Peyer's patch (tissue), 4 donors: ENCODE results near the gene MARCHF11. TPM values are rescaled to one million over a fixed set of nuclear protein-coding genes. Genes with fewer than 3 reads are reported as not detected.

Source experiments
- DNase-seq, 3 donors: peaks; one replicate each; pipeline ENCODE4 v3.0.0-alpha.2; 2017 to 2019
- H3K27ac ChIP-seq, 4 donors: fragments of 200-600 bp; sonication (generic); one replicate each; pipeline ENCODE4 v1.5.1; 2016 to 2019
- H3K27me3 ChIP-seq, 2 donors: fragments of 200-600 bp; sonication (generic); one replicate each; pipeline ENCODE4 v1.5.1; 2019
- H3K36me3 ChIP-seq, 3 donors: fragments of 200-600 bp; sonication (generic); one replicate each; pipeline ENCODE4 v1.5.1; 2016 to 2019
- H3K4me1 ChIP-seq, 4 donors: fragments of 200-600 bp; sonication (generic); one replicate each; pipeline ENCODE4 v1.5.1; 2016 to 2019
- H3K4me3 ChIP-seq, 4 donors: fragments of 200-600 bp; sonication (generic); 1 replicate in 3 of 4; 2 replicates in 1 of 4; pipeline ENCODE4 v1.5.1; 2016 to 2019; ENCODE audit warnings: mild to moderate bottlenecking in 1 of 4
- H3K9me3 ChIP-seq, 4 donors: fragments of 200-600 bp; sonication (generic); one replicate each; pipeline ENCODE4 v1.5.1; 2016 to 2019; ENCODE audit warnings: mild to moderate bottlenecking in 1 of 4
- CTCF ChIP-seq, 6 experiments: fragments of 450-650 bp in 4 of 6; fragments of 200-600 bp in 2 of 6; sonication (generic) in 1 of 6; IDR thresholded peaks; one replicate each; pipeline ENCODE4 v1.5.1; 2017 to 2019; ENCODE audit warnings: antibody characterized with exemption in 6 of 6, mild to moderate bottlenecking in 3 of 6, moderate library complexity in 1 of 6
- POLR2A ChIP-seq, 2 donors: fragments of 450-650 bp; IDR thresholded peaks; one replicate each; pipeline ENCODE4 v1.5.1; 2017; ENCODE audit warnings: antibody characterized with exemption in 2 of 2, mild to moderate bottlenecking in 2 of 2, moderate library complexity in 2 of 2
- total RNA-seq, 4 donors: library from RNA; depleted of rRNA; stranded (reverse); fragments of >200 nt; gene quantifications; one replicate each; pipeline ENCODE4 v1.1.0, GENCODE V29; 2016

MARCHF11 gene
- total RNA-seq, 4 donors from 2014 or later: not detected

GRCh38 chr5:16051246-16051755 lies 128.3 kb downstream of the MARCHF11 start:
- TF ChIP-seq POLR2A (IDR thresholded peaks at IDR 0.05): no peak
- no peak for TF ChIP-seq CTCF (IDR thresholded peaks at IDR 0.05)
- no peaks in the 10 kb centered on the region for H3K36me3 ChIP-seq
- no peak overlapping the region for H3K4me3 ChIP-seq
- no peak overlapping the region for H3K27ac ChIP-seq
- no peaks in the 10 kb centered on the region for H3K27me3 ChIP-seq
- H3K9me3 ChIP-seq: no peaks in the 10 kb centered on the region
- H3K4me1 ChIP-seq: no peaks in the 10 kb centered on the region
- DNase-seq: no peak

- Histone ChIP-seq H3K27me3 (no peaks in the 10 kb centered on the region), H3K36me3 (no peaks in the 10 kb centered on the region)
- TF ChIP-seq POLR2A (IDR thresholded peaks at IDR 0.05): no peak
- TF ChIP-seq CTCF (IDR thresholded peaks at IDR 0.05): no peak
Measured at GRCh38 chr5:16050414-16050813, 129.2 kb downstream of the MARCHF11 start.

DNA sequence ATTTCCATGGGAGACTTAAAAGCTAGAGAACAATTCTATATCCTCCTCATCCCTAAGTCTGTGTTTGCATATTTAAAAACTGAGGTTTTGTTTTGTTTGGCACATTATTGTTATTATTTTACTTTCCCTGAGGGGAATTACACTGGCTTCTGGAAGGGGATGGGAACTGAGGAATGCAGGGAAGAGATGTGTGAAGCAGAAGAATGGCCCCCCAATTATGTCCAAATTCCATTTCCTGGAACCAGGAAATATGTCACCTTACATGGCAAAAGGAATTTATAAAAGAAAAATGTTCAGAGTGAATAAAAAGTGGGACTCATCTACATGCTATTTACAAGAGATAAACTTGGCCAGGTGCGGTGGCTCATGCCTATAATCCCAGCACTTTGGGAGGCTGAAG lies 129.8 kb downstream of the MARCHF11 start:
- no peaks in the 10 kb centered on the region for H3K36me3 ChIP-seq
- no peak overlapping the region for H3K4me3 ChIP-seq

More at GRCh38 chr5:16050414-16050813, 129.2 kb downstream of the MARCHF11 start:
- Histone ChIP-seq H3K9me3 (no peaks in the 10 kb centered on the region), H3K4me3 (no peak overlapping the region), H3K4me1 (no peaks in the 10 kb centered on the region), H3K27ac (no peak overlapping the region)
- DNase-seq: no peak

GRCh38 chr5:16048132-16048531 lies 131.5 kb downstream of the MARCHF11 start:
- Histone ChIP-seq H3K4me3 (no peak overlapping the region), H3K9me3 (no peaks in the 10 kb centered on the region), H3K27me3 (no peaks in the 10 kb centered on the region), H3K36me3 (no peaks in the 10 kb centered on the region), H3K4me1 (no peaks in the 10 kb centered on the region), H3K27ac (no peak overlapping the region)
- TF ChIP-seq CTCF (IDR thresholded peaks at IDR 0.05) (no peak), POLR2A (IDR thresholded peaks at IDR 0.05) (no peak)
- DNase-seq: no peak

More for the DNA sequence above, 129.8 kb downstream of the MARCHF11 start:
- no peak overlapping the region for H3K27ac ChIP-seq
- no peaks in the 10 kb centered on the region for H3K9me3 ChIP-seq
- no peak for DNase-seq
- no peaks in the 10 kb centered on the region for H3K27me3 ChIP-seq
- TF ChIP-seq CTCF (IDR thresholded peaks at IDR 0.05): no peak
- no peak for TF ChIP-seq POLR2A (IDR thresholded peaks at IDR 0.05)
- H3K4me1 ChIP-seq: no peaks in the 10 kb centered on the region

DNA sequence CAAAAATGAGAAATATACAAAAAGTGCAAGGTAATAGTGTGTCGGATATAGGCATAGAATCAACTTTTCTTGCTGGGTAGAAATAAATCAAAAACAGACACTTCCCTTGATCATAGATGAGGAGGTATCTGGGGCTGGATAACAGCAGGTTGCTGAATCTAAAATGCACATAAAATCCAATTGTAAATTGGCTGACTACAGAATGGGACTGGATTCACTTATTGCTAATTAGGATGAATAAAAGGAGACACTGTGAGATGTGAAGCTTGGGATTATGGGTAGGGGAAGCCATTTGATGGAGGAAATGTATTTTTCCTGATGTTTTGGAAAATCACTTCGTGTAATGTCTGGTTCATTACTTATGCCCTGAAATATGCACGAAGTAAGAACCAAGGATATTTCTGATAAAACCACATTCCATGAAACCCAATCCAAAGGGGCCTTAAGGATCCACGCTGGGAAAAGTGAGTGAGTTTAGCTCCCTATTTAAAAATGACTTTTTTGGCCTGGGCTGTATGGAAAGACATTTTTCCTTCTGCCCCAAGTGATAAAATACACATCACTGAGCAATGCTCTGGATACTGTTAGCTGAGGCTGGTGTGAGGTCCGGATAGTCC lies 136.1 kb downstream of the MARCHF11 start:
- Histone ChIP-seq H3K4me3 (no peak overlapping the region), H3K36me3 (no peaks in the 10 kb centered on the region), H3K9me3 (peaks cover 0 to 3% (median 0%) of the 10 kb centered on the region in 4 donors), H3K27me3 (no peaks in the 10 kb centered on the region), H3K4me1 (no peaks in the 10 kb centered on the region), H3K27ac (no peak overlapping the region)
- TF ChIP-seq POLR2A (IDR thresholded peaks at IDR 0.05) (no peak), CTCF (IDR thresholded peaks at IDR 0.05) (no peak)
- no peak for DNase-seq
